ENCODE data around the gene MRPL34. TPM values are rescaled to one million over a fixed set of nuclear protein-coding genes. Genes with fewer than 3 reads are reported as not detected.

MRPL34 gene
- total RNA-seq, 1 experiment from 2014 or later, result 17.2 TPM

DNA sequence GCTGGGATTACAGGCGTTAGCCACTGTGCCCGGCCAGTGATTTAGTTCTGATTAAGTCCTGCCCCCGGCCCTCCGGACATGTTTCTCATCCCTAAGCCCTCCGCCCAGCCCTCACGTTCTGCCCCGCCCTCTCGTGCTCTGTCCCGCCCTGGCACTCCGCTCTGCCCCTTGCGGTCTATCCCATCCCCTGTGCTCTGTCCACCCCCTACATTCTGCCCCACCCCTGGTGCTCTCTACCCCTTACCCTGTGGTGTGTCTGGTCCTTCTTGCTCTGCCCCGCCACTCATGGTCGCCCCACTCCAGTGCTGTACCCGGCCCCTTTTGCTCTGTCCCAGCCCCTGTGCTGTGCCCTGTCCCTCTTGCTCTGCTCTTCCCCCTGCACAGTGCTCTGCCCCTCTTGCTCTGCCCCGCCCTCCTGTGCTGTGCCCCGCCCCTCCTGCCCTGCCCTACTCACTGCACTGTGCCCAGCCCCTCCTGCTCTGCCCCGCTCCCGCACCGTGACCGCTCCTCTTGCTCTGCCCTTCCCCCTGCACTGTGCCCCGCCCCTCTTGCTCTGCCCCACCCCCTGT lies 34.7 kb downstream of the MRPL34 start:
- no peaks in the 10 kb centered on the region for H3K27me3 ChIP-seq
- no peak for DNase-seq
- H3K9me3 ChIP-seq, result no peaks in the 10 kb centered on the region
- no peak overlapping the region for H3K4me3 ChIP-seq
- peaks cover 14% of the 10 kb centered on the region for H3K36me3 ChIP-seq

GRCh38 chr19:17340871-17341357 lies 35.2 kb downstream of the MRPL34 start:
- H3K9me3 ChIP-seq, result no peaks in the 10 kb centered on the region
- H3K4me3 ChIP-seq, result no peak overlapping the region
- peaks cover 14% of the 10 kb centered on the region for H3K36me3 ChIP-seq
- H3K27me3 ChIP-seq, result no peaks in the 10 kb centered on the region
- no peak for DNase-seq

DNA sequence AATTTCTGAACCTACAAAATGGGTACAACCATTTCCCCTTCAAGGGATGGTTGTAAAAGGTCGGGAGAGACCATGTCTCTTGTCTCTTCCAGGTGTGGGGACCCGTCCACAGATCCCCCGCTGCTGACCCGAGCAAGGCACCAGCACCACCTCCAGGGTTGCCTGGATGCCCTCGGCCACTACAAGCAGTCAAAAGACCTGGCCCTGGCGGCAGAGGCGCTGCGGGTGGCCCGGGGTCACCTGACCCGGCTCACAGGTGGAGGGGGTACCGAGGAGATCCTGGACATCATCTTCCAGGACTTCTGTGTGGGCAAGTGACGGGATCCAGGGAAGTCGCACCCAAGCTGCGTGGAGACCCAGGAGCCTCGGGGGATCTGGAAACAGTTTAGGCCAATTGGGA lies 35.7 kb downstream of the MRPL34 start:
- Histone ChIP-seq H3K36me3 (peaks cover 14% of the 10 kb centered on the region), H3K27me3 (no peaks in the 10 kb centered on the region), H3K9me3 (no peaks in the 10 kb centered on the region), H3K4me3 (no peak overlapping the region)
- DNase-seq, result no peak

DNA sequence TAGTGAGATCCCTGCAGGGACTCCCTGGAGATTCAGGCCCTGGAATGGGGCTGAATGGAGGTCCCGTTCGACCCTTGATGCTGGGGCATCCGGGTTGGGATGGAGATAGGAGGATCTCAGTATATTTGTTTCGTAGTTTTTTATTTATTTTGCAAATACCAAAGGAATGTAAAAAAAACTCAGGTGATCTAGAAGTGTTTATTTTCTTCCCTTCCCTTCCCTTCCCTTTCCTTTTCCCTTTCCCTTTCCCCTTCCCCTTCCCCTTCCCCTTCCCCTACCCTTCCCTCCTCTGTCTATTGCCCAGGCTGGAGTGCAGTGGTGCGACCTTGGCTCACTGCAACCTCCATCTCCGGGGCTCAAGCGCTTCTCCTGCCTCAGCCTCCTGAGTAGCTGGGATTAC lies 36.2 kb downstream of the MRPL34 start:
- Histone ChIP-seq H3K4me3 (no peak overlapping the region), H3K27me3 (no peaks in the 10 kb centered on the region), H3K9me3 (no peaks in the 10 kb centered on the region), H3K36me3 (peaks cover 14% of the 10 kb centered on the region)
- DNase-seq, result no peak

DNA sequence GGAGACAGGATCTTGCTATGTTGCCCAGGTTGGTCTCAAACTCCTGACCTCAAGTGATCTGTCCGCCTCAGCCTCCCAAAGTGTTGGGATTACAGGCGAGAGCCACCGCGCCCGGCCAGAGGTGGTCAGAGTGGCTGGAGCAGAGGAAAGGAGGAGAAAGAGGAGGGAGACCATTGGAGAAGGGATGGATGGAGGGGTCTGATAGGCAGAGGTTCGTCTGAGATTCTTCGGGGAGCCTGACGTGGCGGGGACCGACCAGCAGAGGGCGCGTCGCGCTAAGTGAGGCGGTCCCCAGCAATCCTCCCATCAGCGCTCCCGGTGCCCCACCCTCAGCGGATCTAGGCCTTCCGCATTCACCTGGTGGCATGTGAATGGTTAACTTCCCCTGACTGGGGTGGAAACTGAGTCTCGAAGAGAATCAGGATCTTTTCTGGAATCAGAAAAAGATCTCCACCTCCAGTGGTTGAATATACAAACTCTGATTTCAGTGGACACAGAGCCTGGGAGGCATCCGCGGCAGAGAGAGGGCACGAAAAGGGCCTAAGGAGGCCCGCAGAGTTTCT lies 40.5 kb downstream of the MRPL34 start:
- Histone ChIP-seq H3K27me3 (no peaks in the 10 kb centered on the region), H3K4me3 (no peak overlapping the region), H3K36me3 (no peaks in the 10 kb centered on the region; the same call in none of the 2 replicates), H3K9me3 (no peaks in the 10 kb centered on the region)
- peak; percentile 67 for DNase-seq

- no peaks in the 10 kb centered on the region for H3K27me3 ChIP-seq
- DNase-seq, result peak; percentile 40
- H3K9me3 ChIP-seq, result no peaks in the 10 kb centered on the region
- H3K36me3 ChIP-seq, result no peaks in the 10 kb centered on the region; the same call in 1 of the 2 replicates
- H3K4me3 ChIP-seq, result no peak overlapping the region
Observed at GRCh38 chr19:17347361-17347760, 41.7 kb downstream of the MRPL34 start.

- Histone ChIP-seq H3K36me3 (no peaks in the 10 kb centered on the region; the same call in 1 of the 2 replicates), H3K4me3 (no peak overlapping the region), H3K27me3 (no peaks in the 10 kb centered on the region), H3K9me3 (no peaks in the 10 kb centered on the region)
- DNase-seq, result no peak
Observed at GRCh38 chr19:17347877-17348276, 42.2 kb downstream of the MRPL34 start.

- Histone ChIP-seq H3K27me3 (no peaks in the 10 kb centered on the region), H3K9me3 (no peaks in the 10 kb centered on the region), H3K4me3 (no peak overlapping the region), H3K36me3 (no peaks in the 10 kb centered on the region; the same call in 1 of the 2 replicates)
- peak; percentile 66 for DNase-seq
Observed at GRCh38 chr19:17348700-17349099, 43.0 kb downstream of the MRPL34 start.

GRCh38 chr19:17351815-17352435 lies 46.3 kb downstream of the MRPL34 start:
- H3K36me3 ChIP-seq, result no peaks in the 10 kb centered on the region
- no peaks in the 10 kb centered on the region for H3K9me3 ChIP-seq
- no peak overlapping the region for H3K4me3 ChIP-seq
- DNase-seq, result no peak
- no peaks in the 10 kb centered on the region for H3K27me3 ChIP-seq

DNA sequence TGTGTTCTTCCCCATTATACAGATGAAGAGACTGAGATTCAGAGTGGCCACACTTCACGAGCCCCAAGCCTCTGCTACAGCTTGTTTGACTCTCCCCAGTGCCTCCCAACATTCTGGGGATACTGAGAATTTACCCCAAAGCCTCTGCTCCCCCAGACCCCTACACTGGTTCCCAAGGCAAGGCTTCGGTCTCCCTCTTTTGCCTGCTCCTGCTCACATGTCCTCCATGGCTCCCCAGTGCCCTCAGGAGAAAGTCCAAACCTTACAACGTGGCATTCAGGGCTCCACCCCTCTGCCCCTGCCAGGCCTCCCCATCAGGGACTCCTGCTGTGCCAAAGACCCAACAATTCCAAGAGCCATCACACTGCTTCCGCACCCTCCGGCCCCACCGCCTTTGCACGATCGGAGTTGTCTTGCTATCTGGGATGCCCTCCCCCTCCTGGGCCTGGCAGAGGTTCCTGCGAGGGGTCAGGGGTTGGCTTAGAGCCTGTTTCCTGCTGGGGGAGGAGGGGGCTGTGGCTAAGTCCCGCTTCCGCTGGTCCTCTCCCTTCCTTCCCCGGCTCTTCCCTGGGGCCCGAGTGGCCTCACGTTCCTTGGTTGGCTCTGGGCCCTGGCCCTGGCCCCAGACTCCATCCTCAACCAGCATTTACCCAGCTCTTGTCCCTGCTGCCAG lies 47.1 kb downstream of the MRPL34 start:
- no peak overlapping the region for H3K4me3 ChIP-seq
- DNase-seq, result no peak
- H3K27me3 ChIP-seq, result no peaks in the 10 kb centered on the region
- no peaks in the 10 kb centered on the region for H3K9me3 ChIP-seq
- no peaks in the 10 kb centered on the region for H3K36me3 ChIP-seq

DNA sequence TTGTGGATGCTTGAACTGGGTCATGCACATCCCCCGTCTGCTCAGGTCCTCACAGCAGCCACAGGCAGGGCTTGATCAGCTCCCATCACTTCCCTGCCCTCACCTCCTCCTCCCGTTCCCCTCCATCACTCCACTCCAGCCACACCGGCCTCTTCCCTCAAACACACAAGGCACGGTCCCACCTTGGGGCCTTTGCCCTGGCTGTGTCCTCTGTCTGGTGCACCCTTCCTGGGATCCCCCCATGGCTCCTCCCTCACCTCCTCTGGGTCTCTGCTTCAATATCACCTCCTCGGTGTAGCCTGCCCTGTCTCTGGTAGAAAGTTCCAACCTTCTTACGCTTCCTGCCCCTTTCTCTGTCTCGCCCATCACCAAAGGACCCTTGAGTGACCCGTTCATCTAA lies 47.7 kb downstream of the MRPL34 start:
- no peak for DNase-seq
- H3K9me3 ChIP-seq, result no peaks in the 10 kb centered on the region
- no peaks in the 10 kb centered on the region for H3K36me3 ChIP-seq
- no peaks in the 10 kb centered on the region for H3K27me3 ChIP-seq
- H3K4me3 ChIP-seq, result no peak overlapping the region

Other genes with a start within 250 kb of the MRPL34 start
- 8.6 and 9.8 TPM in 2 replicates for gene HAUS8, start 230.4 kb upstream of the MRPL34 start, total RNA-seq (2014; rRNA removed; shearing (Covaris generic); ENCODE audit: low replicate concordance)
- gene MYO9B, start 230.1 kb upstream of the MRPL34 start, total RNA-seq (2014; rRNA removed; shearing (Covaris generic); ENCODE audit: low replicate concordance), result 18.4 and 20.4 TPM in 2 replicates
- 63.4 and 77.0 TPM in 2 replicates for gene USE1, start 90.5 kb upstream of the MRPL34 start, total RNA-seq (2014; rRNA removed; shearing (Covaris generic); ENCODE audit: low replicate concordance)
- 2.8 and 7.8 TPM in 2 replicates for gene OCEL1, start 79.6 kb upstream of the MRPL34 start, total RNA-seq (2014; rRNA removed; shearing (Covaris generic); ENCODE audit: low replicate concordance)
- 87.8 and 95.5 TPM in 2 replicates for gene NR2F6, start 60.0 kb upstream of the MRPL34 start, total RNA-seq (2014; rRNA removed; shearing (Covaris generic); ENCODE audit: low replicate concordance)
- gene USHBP1, start 41.1 kb upstream of the MRPL34 start, total RNA-seq (2014; rRNA removed; shearing (Covaris generic); ENCODE audit: low replicate concordance), result not detected in 2 replicates
- gene BABAM1, start 38.4 kb upstream of the MRPL34 start, total RNA-seq (2014; rRNA removed; shearing (Covaris generic); ENCODE audit: low replicate concordance), result 112 and 258 TPM in 2 replicates
- gene ANKLE1, start 24.0 kb upstream of the MRPL34 start, total RNA-seq (2014; rRNA removed; shearing (Covaris generic); ENCODE audit: low replicate concordance), result 0.10 and 0.46 TPM in 2 replicates
- gene ABHD8, start 2.4 kb upstream of the MRPL34 start, total RNA-seq (2014; rRNA removed; shearing (Covaris generic); ENCODE audit: low replicate concordance), result 1.3 TPM in 1 of 2 replicates, not detected in the other
- 9.1 and 11.6 TPM in 2 replicates for gene DDA1, start 3.7 kb downstream of the MRPL34 start, total RNA-seq (2014; rRNA removed; shearing (Covaris generic); ENCODE audit: low replicate concordance)
- gene ANO8, start 29.0 kb downstream of the MRPL34 start, total RNA-seq (2014; rRNA removed; shearing (Covaris generic); ENCODE audit: low replicate concordance), result 1.4 and 3.6 TPM in 2 replicates
- 23.2 and 25.7 TPM in 2 replicates for gene GTPBP3, start 31.7 kb downstream of the MRPL34 start, total RNA-seq (2014; rRNA removed; shearing (Covaris generic); ENCODE audit: low replicate concordance)
- not detected in 2 replicates for gene PLVAP, start 71.5 kb downstream of the MRPL34 start, total RNA-seq (2014; rRNA removed; shearing (Covaris generic); ENCODE audit: low replicate concordance)
- not detected in 2 replicates for gene CCDC194, start 88.3 kb downstream of the MRPL34 start, total RNA-seq (2014; rRNA removed; shearing (Covaris generic); ENCODE audit: low replicate concordance)
- 128 and 138 TPM in 2 replicates for gene BST2, start 99.8 kb downstream of the MRPL34 start, total RNA-seq (2014; rRNA removed; shearing (Covaris generic); ENCODE audit: low replicate concordance)
- gene MVB12A, start 114.2 kb downstream of the MRPL34 start, total RNA-seq (2014; rRNA removed; shearing (Covaris generic); ENCODE audit: low replicate concordance), result 28.8 and 78.4 TPM in 2 replicates
- not detected in 2 replicates for gene TMEM221, start 142.8 kb downstream of the MRPL34 start, total RNA-seq (2014; rRNA removed; shearing (Covaris generic); ENCODE audit: low replicate concordance)
- not detected in 2 replicates for gene NXNL1, start 155.1 kb downstream of the MRPL34 start, total RNA-seq (2014; rRNA removed; shearing (Covaris generic); ENCODE audit: low replicate concordance)
- 6.3 and 6.5 TPM in 2 replicates for gene SLC27A1, start 164.7 kb downstream of the MRPL34 start, total RNA-seq (2014; rRNA removed; shearing (Covaris generic); ENCODE audit: low replicate concordance)
- 87.7 and 149 TPM in 2 replicates for gene PGLS, start 205.8 kb downstream of the MRPL34 start, total RNA-seq (2014; rRNA removed; shearing (Covaris generic); ENCODE audit: low replicate concordance)
- gene COLGALT1, start 249.8 kb downstream of the MRPL34 start, total RNA-seq (2014; rRNA removed; shearing (Covaris generic); ENCODE audit: low replicate concordance), result 146 and 155 TPM in 2 replicates